Fibroblast of gingiva (primary cell): ENCODE data around the gene ERCC1.

Source experiments
- DNase-seq: peaks from one replicate; pipeline ENCODE4 v3.0.0-alpha.2; 2011; ENCODE audit warnings: low read depth

Gene ERCC1

GRCh38 chr19:45405435-45406225 lies 18.1 kb downstream of the ERCC1 start:
- DNase-seq: peak; percentile 82

- peak; percentile 61 for DNase-seq
These were observed 18.9 kb downstream of the ERCC1 start, which contains the start of gene PPP1R13L for GRCh38 chr19:45404557-45405434. PPP1R13L (minus strand) TSS chr19:45405069; CDS start chr19:45398318, 6,751 bp downstream.

GRCh38 chr19:45403781-45404556 lies 19.7 kb downstream of the ERCC1 start:
- no peak for DNase-seq

GRCh38 chr19:45403272-45403671 lies 20.4 kb downstream of the ERCC1 start:
- no peak for DNase-seq

- DNase-seq: no peak
These were observed 21.2 kb downstream of the ERCC1 start for GRCh38 chr19:45402298-45403061.

GRCh38 chr19:45401815-45402214 lies 21.9 kb downstream of the ERCC1 start:
- DNase-seq: no peak

- no peak for DNase-seq
These were observed 23.5 kb downstream of the ERCC1 start for GRCh38 chr19:45400192-45400591.

- DNase-seq: no peak
These were observed 27.7 kb downstream of the ERCC1 start for GRCh38 chr19:45395821-45396617.

- no peak for DNase-seq
These were observed 31.6 kb downstream of the ERCC1 start for GRCh38 chr19:45391871-45392665.

GRCh38 chr19:45391346-45391745 lies 32.4 kb downstream of the ERCC1 start:
- no peak for DNase-seq

GRCh38 chr19:45385392-45386221 lies 38.1 kb downstream of the ERCC1 start:
- DNase-seq: no peak

GRCh38 chr19:45382426-45382825 lies 41.3 kb downstream of the ERCC1 start:
- no peak for DNase-seq

GRCh38 chr19:45380107-45380506 lies 43.6 kb downstream of the ERCC1 start:
- no peak for DNase-seq

GRCh38 chr19:45376045-45376724 lies 47.5 kb downstream of the ERCC1 start:
- peak; percentile 96 for DNase-seq

GRCh38 chr19:45370410-45371204 lies 53.1 kb downstream of the ERCC1 start, which contains the start of gene ERCC2:
ERCC2 (minus strand) TSS chr19:45370573; CDS start chr19:45370540, 33 bp downstream.
- peak; percentile 99 for DNase-seq

GRCh38 chr19:45368737-45369340 lies 54.9 kb downstream of the ERCC1 start:
- no peak for DNase-seq

GRCh38 chr19:45368127-45368526 lies 55.6 kb downstream of the ERCC1 start:
- no peak for DNase-seq
